Gastroesophageal sphincter (tissue), 4 donors: ENCODE data around the gene GABRR2. TPM values are rescaled to one million over a fixed set of nuclear protein-coding genes. Genes with fewer than 3 reads are reported as not detected.

Experiments
- ATAC-seq: fragments of 150-250 bp; one replicate; pipeline ENCODE4 v1.9.1; 2016; ENCODE audit warnings: mild to moderate bottlenecking, moderate library complexity
- H3K27ac ChIP-seq, 4 donors: fragments of 200-600 bp; sonication (generic) in 3 of 4; 1 replicate in 3 of 4; 2 replicates in 1 of 4; pipeline ENCODE4 v1.5.1; 2016 to 2019
- H3K27me3 ChIP-seq: fragments of 200-600 bp; sonication (generic); one replicate; pipeline ENCODE4 v1.5.1; 2019
- H3K36me3 ChIP-seq, 2 donors: fragments of 200-600 bp; sonication (generic); one replicate each; pipeline ENCODE4 v1.5.1; 2019; ENCODE audit warnings: control low read depth in 1 of 2
- H3K4me1 ChIP-seq, 3 donors: fragments of 200-600 bp; sonication (generic); 1 replicate in 2 of 3; 2 replicates in 1 of 3; pipeline ENCODE4 v1.5.1; 2016 to 2019; ENCODE audit warnings: control low read depth in 2 of 3
- H3K4me3 ChIP-seq, 2 donors: fragments of 200-600 bp; sonication (generic); one replicate each; pipeline ENCODE4 v1.5.1; 2019; ENCODE audit warnings: mild to moderate bottlenecking in 1 of 2, moderate library complexity in 1 of 2
- H3K9me3 ChIP-seq, 3 donors: fragments of 200-600 bp; sonication (generic); one replicate each; pipeline ENCODE4 v1.5.1; 2017 to 2019; ENCODE audit warnings: control low read depth in 2 of 3
- EP300 ChIP-seq: sonication (generic); formaldehyde crosslinking; IDR thresholded peaks from one replicate; pipeline ENCODE4 v1.6.1; 2017; ENCODE audit warnings: antibody characterized with exemption, mild to moderate bottlenecking
- POLR2A ChIP-seq, 2 donors: fragments of 450-650 bp; IDR thresholded peaks; one replicate each; pipeline ENCODE4 v1.6.1; 2017; ENCODE audit warnings: antibody characterized with exemption in 2 of 2, mild to moderate bottlenecking in 2 of 2, moderate library complexity in 1 of 2
- POLR2AphosphoS5 ChIP-seq: sonication (generic); formaldehyde crosslinking; IDR thresholded peaks from one replicate; pipeline ENCODE4 v1.6.1; 2017; ENCODE audit warnings: antibody characterized with exemption
- WGBS, 2 donors: methylation state at CpG; one replicate each; pipeline ENCODE4 v1.1.5; 2018; ENCODE audit warnings: low coverage in 1 of 2; 5-methylcytosine and 5-hydroxymethylcytosine counted together
- total RNA-seq, 4 donors: library from RNA; depleted of rRNA; stranded (reverse); fragments of >200 nt; gene quantifications; one replicate each; pipeline ENCODE4 v1.1.0, GENCODE V29; 2016
- TF ChIP-seq, protein P1 (sequence below), 4 experiments: fragments of 200-600 bp in 2 of 4; fragments of 450-650 bp in 2 of 4; sonication (generic) in 1 of 4; IDR thresholded peaks; one replicate each; pipeline ENCODE4 v1.5.1; 2017 to 2019; ENCODE audit warnings: antibody characterized with exemption in 4 of 4, mild to moderate bottlenecking in 2 of 4, moderate library complexity in 2 of 4

GABRR2 gene
- total RNA-seq, 4 donors from 2014 or later: 0.30 to 1.3 TPM; not detected in 2

DNA sequence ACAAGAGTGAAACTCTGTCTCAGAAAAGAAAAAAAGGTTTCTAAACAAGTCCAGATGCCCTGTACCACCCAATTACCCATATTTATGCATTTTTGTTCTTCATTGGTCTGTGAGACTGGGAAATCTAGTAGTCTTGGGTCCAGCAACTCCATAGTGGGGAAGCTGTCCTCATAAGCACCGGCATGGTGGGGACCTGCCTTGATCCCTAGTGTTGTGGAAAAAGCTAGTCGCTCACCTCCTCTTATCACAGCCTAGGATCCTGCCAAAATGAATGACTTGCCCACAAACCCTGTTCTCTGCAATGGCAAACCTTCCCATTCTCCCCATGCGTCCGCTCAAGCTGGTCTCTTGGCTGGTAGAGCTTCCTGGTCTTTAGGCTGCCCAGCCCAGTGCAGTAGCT lies 59.7 kb downstream of the GABRR2 start:
- TF ChIP-seq, protein P1, sequence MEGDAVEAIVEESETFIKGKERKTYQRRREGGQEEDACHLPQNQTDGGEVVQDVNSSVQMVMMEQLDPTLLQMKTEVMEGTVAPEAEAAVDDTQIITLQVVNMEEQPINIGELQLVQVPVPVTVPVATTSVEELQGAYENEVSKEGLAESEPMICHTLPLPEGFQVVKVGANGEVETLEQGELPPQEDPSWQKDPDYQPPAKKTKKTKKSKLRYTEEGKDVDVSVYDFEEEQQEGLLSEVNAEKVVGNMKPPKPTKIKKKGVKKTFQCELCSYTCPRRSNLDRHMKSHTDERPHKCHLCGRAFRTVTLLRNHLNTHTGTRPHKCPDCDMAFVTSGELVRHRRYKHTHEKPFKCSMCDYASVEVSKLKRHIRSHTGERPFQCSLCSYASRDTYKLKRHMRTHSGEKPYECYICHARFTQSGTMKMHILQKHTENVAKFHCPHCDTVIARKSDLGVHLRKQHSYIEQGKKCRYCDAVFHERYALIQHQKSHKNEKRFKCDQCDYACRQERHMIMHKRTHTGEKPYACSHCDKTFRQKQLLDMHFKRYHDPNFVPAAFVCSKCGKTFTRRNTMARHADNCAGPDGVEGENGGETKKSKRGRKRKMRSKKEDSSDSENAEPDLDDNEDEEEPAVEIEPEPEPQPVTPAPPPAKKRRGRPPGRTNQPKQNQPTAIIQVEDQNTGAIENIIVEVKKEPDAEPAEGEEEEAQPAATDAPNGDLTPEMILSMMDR (IDR thresholded peaks at IDR 0.05): no peak
- TF ChIP-seq POLR2A (IDR thresholded peaks at IDR 0.05) (no peak), POLR2AphosphoS5 (no peak), EP300 (no peak)
- 98% methylated on average over 4 of the region's 4 CpGs; no CpG with 5 or more reads in 1 of the 2 donors for WGBS, 2 donors
- Histone ChIP-seq H3K4me3 (no peak overlapping the region), H3K27ac (no peak overlapping the region), H3K36me3 (no peaks in the 10 kb centered on the region), H3K9me3 (no peaks in the 10 kb centered on the region), H3K4me1 (no peaks in the 10 kb centered on the region), H3K27me3 (no peaks in the 10 kb centered on the region)
- ATAC-seq: no peak

DNA sequence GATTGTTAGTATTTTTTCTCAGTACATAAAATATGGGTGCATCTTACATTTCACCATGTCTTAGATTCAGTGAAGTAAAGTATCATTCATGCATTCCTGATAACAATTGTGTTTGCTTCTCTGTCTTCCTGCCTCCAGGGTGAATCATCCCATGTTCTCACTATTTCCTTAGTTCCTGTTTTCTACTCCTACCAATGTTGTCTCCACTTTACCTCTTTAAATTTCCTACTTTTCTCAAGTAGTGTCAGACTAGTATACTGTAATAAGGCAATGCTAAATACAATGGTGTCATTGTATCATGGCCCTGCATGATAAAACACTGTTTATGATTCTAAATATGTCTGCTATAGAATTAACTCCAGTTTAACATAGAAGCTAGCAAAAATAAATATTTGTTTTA lies 60.5 kb downstream of the GABRR2 start:
- Histone ChIP-seq H3K9me3 (no peaks in the 10 kb centered on the region), H3K36me3 (no peaks in the 10 kb centered on the region), H3K4me1 (no peaks in the 10 kb centered on the region), H3K27me3 (no peaks in the 10 kb centered on the region), H3K27ac (no peak overlapping the region), H3K4me3 (no peak overlapping the region)
- ATAC-seq: no peak
- TF ChIP-seq POLR2A (IDR thresholded peaks at IDR 0.05): no peak
- TF ChIP-seq, protein P1 (IDR thresholded peaks at IDR 0.05): no peak
- no peak for TF ChIP-seq POLR2AphosphoS5
- TF ChIP-seq EP300: no peak

DNA sequence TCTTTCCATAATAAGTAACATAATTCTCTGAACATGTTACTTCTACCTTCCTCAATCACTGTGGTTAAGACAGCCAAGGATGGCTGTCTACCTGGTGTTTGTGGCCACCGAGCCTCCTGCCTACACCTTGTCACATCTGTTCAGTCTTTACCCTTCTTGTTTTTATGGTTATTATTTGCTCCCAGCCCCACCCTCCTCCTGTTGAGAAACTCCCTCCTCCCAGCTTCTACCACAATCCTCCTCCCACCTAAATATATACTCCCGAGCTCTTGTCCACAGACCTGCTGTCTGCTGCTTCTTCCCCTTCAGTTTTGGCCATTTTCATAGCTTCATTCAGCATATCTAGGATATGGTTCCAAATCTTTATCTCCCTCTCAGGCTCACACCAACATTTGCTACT lies 62.2 kb downstream of the GABRR2 start:
- WGBS, 2 donors: 63 to 81% methylated on average over 2 of the region's 2 CpGs
- Histone ChIP-seq H3K27me3 (no peaks in the 10 kb centered on the region), H3K36me3 (no peaks in the 10 kb centered on the region), H3K9me3 (no peaks in the 10 kb centered on the region), H3K4me1 (no peaks in the 10 kb centered on the region), H3K4me3 (no peak overlapping the region), H3K27ac (no peak overlapping the region)
- ATAC-seq: no peak
- TF ChIP-seq POLR2A (IDR thresholded peaks at IDR 0.05): no peak
- no peak for TF ChIP-seq EP300
- TF ChIP-seq, protein P1 (IDR thresholded peaks at IDR 0.05): no peak
- no peak for TF ChIP-seq POLR2AphosphoS5

DNA sequence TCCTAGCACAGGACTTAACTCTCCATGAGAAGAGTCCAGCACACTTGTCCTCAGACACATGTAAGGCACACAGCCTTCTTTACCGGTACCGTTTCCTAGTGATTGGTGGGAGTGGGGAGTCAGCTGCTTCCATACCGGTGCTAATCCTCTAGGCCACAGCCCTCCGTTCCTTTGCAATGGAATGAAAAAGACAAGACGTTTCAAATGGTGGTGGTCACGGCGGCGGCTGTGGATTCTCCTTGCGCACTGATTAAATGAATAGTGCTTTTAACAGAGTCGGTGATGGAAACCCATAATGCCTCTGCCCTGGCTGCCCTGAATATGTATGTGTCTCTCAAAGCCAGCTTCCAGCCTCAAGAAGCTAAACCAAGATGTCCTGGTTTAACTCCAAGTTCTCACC lies 63.1 kb downstream of the GABRR2 start:
- TF ChIP-seq POLR2A (IDR thresholded peaks at IDR 0.05) (no peak), EP300 (no peak), POLR2AphosphoS5 (no peak)
- TF ChIP-seq, protein P1 (IDR thresholded peaks at IDR 0.05): no peak
- H3K36me3 ChIP-seq: no peaks in the 10 kb centered on the region
- H3K4me1 ChIP-seq: no peaks in the 10 kb centered on the region
- no peak overlapping the region for H3K27ac ChIP-seq
- no peaks in the 10 kb centered on the region for H3K27me3 ChIP-seq
- no peak for ATAC-seq
- no peak overlapping the region for H3K4me3 ChIP-seq
- H3K9me3 ChIP-seq: no peaks in the 10 kb centered on the region
- WGBS, 2 donors: 60 to 93% methylated on average over 2 to 8 of the region's 10 CpGs

DNA sequence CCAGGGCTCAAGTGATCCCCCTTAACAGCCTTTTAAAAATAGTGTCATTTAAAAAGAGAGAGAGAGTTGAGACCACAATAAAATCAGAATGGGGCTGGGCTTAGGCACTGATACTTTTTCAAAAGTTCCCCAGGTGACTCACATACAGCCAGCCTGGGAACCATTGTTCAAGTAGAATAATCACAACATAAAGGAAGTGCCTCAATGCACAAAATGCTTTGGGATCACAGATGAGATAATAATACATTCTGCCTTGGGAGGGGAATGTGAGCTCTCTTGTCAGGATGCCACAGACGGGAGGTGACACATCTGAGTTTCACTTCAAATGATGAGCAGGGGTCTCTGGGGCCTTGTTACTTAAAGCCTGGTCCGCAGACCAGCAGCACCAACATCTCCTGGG lies 63.9 kb downstream of the GABRR2 start:
- H3K4me1 ChIP-seq: no peaks in the 10 kb centered on the region
- 82% methylated on average over 1 of the region's 2 CpGs; no CpG with 5 or more reads in 1 of the 2 donors for WGBS, 2 donors
- H3K36me3 ChIP-seq: no peaks in the 10 kb centered on the region
- no peak overlapping the region for H3K27ac ChIP-seq
- no peaks in the 10 kb centered on the region for H3K27me3 ChIP-seq
- H3K4me3 ChIP-seq: no peak overlapping the region
- TF ChIP-seq EP300: no peak
- TF ChIP-seq, protein P1 (IDR thresholded peaks at IDR 0.05): no peak
- H3K9me3 ChIP-seq: no peaks in the 10 kb centered on the region
- no peak for ATAC-seq
